GM19468 (cell line): ENCODE measurements around the gene PTPRU.
"Not testable (repeated sequence)": the region's sequence is repeated elsewhere in the genome, so short reads cannot be mapped to it uniquely, and the experiment has no call there.

ENCODE experiments used
- ATAC-seq: cut with Tn5 transposase; IDR thresholded peaks from one replicate; pipeline ENCODE4 v1.9.1; 2021; ENCODE audit warnings: mild to moderate bottlenecking, moderate library complexity, moderate number of reproducible peaks; ENCODE audit not compliant: unreplicated experiment; ENCODE audit errors: extremely low read depth

Gene PTPRU

GRCh38 chr1:29284286-29284960 lies 48.1 kb downstream of the PTPRU start:
- ATAC-seq: no peak

DNA sequence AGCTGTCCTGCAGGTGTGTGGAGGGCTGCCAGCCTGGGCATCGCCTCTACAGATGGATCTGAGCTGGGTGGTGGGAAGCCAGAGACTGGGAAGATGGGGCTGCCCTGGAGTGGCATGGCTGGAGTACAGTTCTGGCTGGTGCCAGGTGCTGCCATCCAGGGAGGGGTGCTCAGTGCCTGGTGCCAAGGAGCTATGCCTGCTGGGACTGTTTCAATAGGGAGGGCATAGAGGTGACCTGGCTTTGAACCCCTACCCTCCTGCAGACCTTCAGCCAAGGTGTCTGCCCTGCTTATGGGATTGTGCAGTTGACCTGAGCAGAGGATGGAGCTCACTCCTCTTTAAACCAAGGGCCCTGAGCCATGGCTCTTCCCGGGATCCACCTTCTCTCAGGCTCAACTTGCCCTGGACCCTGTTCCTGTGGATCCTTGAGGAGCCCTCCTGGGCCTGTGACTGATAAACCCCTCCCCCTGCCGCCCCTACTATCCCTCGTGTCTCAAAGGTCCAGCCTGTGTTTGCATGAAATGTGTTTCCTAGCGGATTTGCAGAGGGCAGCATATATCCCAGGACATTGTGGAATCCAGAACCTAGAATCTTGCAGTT lies 48.7 kb downstream of the PTPRU start:
- no peak for ATAC-seq

GRCh38 chr1:29285771-29286170 lies 49.4 kb downstream of the PTPRU start:
- ATAC-seq: no peak

GRCh38 chr1:29286194-29286767 lies 50.0 kb downstream of the PTPRU start:
- ATAC-seq: no peak

DNA sequence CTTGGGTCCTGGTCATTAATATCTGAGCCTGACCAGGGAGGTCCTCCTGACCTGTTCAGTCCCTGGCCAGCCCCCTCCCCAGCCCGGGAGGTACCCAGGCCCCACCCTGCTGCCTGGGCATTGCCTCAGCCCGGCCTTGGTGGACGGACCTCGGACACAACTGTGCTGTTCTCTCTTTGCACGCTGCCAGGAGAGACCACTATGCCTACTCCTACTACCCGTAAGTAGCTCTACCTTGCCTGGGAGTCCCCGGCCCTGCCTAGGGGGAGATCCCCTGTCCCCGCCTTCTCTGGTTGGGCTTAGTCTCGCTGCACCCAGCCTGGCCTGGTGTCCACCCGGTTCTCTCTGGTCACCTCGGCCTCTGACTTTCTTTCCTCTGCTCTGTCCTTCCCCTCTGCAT lies 53.2 kb downstream of the PTPRU start:
- ATAC-seq: no peak

DNA sequence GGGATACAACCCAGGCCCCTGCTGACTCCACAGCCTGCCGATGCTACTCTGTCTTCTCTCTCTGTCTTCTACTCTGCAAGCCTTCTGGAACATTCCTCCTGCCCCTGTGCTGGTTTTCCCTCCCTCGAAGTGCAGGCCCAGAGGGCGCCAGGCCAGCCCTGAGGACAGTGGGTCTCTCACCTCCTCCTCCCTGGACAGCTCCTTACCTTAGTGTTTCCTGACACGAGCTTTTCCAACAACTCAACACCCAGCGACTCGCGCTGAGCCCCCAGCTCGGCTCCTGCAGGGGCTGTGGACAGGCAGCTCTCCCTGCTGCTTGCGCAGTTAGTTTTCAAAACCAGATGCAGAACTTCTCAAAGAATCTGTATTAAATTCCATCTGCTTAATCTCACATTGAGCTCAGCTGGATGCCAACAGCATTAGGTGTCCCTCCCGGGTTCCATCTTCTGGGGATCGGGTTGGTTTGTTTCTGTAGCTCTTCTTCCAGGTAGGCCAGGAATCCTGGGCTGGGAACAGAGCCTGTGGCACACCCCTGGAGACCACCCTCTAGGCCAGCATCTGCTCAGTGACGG lies 54.2 kb downstream of the PTPRU start:
- ATAC-seq: no peak

DNA sequence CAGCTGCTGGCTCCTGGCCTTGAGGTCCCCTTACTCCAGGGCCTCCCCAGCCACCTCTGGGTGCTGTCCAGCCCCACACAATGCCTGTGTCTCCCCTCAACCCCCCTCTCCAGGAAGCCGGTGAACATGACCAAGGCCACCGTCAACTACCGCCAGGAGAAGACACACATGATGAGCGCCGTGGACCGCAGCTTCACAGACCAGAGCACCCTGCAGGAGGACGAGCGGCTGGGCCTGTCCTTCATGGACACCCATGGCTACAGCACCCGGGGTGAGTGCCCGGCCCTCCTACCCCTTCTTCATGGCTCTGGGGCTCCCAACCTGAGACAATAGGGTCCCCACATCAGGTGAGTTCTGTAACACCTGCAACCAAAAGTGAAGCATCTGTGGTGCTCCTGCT lies 55.4 kb downstream of the PTPRU start:
- ATAC-seq: no peak

DNA sequence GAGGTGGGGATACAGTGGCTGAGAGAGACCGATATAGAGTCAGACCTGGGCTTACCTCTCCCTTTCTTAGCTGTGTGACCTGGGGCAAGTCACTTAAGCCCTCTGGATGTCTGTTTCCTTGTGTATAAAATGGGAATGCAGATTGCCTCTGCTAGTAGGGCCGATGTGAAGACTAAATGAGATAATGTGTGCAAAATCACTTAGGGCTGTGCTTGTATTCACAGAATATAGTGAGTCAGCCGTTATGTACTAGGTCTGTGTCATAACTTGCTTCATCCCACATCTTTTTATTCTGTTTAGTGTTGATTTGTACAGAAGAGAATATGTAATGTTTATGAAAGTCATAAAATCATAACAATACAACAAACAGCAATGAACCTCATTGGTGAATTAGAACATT lies 56.0 kb downstream of the PTPRU start:
- ATAC-seq: no peak

DNA sequence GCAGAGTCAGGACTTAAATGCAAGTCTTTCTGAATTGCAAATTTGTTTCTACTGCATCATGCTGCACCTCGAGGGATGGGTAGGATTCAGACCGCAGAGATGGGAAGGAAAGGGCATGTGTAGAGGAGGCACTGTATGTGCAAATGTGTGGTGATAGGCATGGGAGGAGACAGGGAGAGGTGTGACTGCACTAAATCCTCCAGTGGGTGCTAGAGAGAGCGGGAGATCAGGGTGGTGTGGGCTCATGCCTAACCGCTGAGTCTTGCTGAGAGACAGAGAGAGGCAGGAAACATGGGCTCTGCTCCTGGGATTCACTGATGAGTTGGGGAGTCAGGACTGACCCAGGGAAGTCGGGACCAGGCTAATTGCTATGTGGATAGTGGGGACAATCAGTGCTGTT lies 61.1 kb downstream of the PTPRU start:
- no peak for ATAC-seq

DNA sequence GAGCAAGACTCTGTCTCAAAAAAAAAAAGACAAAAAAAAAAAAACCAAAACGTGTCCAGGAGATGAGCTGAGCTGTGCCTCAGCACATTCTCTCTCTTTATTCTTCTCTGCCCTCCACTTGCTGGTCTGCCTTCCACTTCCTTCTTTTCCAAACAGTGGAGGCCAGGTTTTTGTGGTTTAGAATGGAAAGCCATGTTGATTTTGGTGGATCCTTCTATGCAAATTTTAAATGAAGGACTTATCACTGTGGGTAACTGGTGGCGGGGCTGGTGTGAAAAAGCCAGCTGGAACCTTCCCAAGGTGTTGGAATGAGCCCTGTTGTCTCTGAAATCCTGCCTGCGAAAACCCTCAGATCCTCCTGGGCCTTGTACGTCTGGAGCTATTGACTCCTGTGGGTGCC lies 61.9 kb downstream of the PTPRU start:
- no peak for ATAC-seq

DNA sequence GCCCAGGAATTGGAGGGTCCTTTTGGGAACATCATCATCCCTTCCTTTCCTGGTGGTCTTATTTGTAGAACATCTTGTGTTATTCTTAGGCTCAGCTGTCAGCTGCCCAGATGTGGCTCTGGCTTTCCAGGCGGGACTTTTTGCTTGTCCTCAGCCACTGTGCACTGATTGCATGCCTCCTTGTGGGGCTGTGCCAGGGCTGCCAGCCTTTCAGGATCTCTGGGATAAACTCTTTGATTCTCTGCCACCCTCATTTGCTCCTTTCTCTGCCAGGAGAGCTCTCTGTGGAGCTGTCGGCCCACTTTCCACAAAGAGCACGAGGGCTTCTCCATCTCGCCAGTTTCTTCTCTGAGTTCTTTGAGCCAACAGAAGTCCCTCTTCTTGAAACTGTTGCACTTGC lies 63.1 kb downstream of the PTPRU start:
- ATAC-seq: no peak

GRCh38 chr1:29301732-29302131 lies 65.4 kb downstream of the PTPRU start:
- ATAC-seq: not testable (repeated sequence)

DNA sequence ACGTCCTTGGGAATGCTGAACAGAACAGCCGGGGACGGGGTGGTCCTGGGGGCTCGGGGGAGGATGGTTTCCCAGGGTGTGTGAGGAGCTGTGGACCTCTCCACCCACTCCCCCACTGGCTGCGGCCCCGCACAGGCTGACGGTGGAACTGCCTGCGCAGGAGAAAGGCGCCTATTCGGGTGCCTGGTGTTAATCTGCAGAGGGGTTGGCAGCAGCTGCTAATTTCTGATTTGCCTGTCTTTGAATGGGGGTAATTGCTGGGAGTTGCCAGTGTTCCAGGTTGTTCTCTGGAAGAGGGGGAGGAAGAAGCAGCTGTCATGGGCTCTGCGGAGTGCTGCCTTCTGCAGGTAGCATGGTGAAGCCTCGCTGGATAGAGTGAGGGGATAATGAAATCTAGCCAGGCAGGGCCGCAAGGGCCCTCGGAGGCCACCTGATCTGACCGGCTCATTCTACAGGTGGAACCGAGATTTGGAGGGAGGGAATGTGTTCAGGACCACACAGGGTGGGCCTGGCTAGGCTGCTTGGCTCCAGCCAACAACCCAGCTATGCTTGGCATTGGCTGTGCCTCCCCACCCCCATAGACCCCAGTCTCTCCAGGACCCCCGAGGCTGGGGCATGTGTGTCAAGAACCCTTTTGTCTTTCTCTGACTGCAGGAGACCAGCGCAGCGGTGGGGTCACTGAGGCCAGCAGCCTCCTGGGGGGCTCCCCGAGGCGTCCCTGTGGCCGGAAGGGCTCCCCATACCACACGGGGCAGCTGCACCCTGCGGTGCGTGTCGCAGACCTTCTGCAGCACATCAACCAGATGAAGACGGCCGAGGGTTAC lies 67.1 kb downstream of the PTPRU start:
- ATAC-seq: no peak

- ATAC-seq: no peak
These were observed 67.8 kb downstream of the PTPRU start for GRCh38 chr1:29304025-29304684.

DNA sequence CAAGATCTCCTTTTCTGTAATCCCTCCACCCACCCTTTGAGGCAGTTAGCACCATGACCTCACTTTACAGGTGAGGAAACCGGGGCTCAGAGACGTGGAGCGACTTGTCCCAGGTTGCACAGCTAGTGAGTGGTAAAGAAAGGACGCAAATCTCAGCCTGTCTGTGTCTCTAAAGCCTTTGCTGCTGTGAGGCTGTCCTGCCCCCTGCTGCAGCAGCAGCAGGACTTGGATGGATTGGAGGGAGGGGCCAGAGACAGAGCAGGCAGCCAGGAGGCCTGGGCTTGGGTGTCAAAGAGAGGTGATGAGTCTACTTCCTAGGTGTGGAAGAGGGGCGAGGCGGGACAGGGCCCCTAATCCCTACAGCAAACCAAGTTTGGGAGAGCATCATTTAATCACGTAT lies 69.6 kb downstream of the PTPRU start:
- ATAC-seq: no peak

DNA sequence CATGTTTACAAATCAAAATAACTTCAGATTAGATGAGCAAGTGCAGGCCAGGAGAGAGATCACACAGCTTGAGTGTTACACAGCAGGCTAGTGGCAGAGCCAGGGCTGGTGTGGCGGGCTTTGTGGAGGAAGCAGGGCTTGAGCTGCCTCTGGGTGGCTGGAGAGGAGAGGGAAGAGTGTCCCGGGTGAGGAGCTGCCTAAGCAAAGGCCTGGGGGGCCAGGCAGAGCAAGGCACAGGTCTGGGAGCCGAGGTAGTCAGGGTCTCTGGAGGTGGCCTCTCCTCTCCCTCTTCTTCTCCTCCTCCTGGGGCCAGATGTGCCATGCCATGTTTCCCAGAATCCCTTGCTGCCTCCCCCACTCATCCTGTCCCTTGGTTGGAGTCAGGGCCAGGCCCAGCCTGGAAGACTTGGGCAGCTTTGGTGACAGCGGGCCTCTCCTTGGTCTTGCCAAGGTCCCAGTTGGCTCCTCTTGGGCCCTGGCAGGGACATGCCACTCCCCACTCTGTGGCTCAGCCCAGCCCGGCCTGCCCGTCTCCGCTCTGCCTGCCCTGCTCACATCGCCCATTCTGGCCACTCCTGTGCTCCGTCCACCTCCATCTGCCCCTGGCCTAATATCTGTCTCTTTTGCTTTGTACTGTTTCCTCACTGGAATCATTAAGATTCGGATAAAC lies 70.3 kb downstream of the PTPRU start:
- no peak for ATAC-seq

GRCh38 chr1:29309075-29309474 lies 72.8 kb downstream of the PTPRU start:
- no peak for ATAC-seq

DNA sequence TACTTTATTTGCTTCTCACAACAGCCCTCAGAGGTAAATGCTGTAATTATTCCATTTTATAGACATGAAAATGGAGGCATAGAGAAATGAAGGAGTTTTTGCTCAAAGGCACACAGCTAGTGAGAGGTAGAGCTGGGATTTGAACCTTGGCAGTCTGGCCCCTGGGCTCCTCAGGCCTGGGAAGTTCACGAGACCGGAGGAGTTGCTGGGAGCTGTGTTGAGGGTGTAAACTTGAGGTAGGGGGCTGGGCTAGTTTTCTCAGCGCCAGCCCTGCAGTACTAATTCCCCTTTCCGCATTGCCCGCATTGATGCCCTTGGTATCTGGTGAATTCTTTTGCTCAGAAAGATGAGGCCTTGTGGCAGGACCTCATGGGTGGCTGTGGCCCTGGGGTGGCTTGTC lies 73.3 kb downstream of the PTPRU start:
- no peak for ATAC-seq

GRCh38 chr1:29310616-29311180 lies 74.4 kb downstream of the PTPRU start:
- no peak for ATAC-seq
